ENCODE results near the gene LIN7C. TPM values are rescaled to one million over a fixed set of nuclear protein-coding genes. Genes with fewer than 3 reads are reported as not detected.

Gene LIN7C
- total and polyA plus RNA-seq, 2 of the 13 experiments (the other 11 are each of a cell fraction or from before 2014, with no cell fraction given) = 14.8 to 37.2 TPM

- no TSS peak for BruUV-seq (replicated peaks)
- WGBS (ENCODE audit: low lambda C conversion rate) = 32% methylated on average over 2 of the region's 2 CpGs
- in situ Hi-C loops (cut with HindIII; ENCODE audit: extremely low pct_ligation_motif_present, low pct_unique_long_range_greater_than_20kb) (no loop called here), intact Hi-C loops (cut with micrococcal nuclease; ENCODE audit: unreplicated experiment) (no loop called here)
- Histone ChIP-seq H3K9ac (ENCODE audit: insufficient read depth, low read depth, low read length) (no peak overlapping the region), H3K9me3 (ENCODE audit: low read length) (no peaks in the 10 kb centered on the region), H3K4me1 (ENCODE audit: insufficient read depth, low read length) (no peaks in the 10 kb centered on the region), H3K4me3 (replicated peaks in 1 of 3; ENCODE audit: insufficient read depth in 1 of 3, low read depth in 2 of 3, low read length in 3 of 3) (no peak overlapping the region), H3K36me3 (replicated peaks in 1 of 2; ENCODE audit: control insufficient read depth in 1 of 2, insufficient read depth in 2 of 2, low read length in 2 of 2) (no peaks in the 10 kb centered on the region), H4K20me1 (ENCODE audit: insufficient read depth, low read length) (no peaks in the 10 kb centered on the region), H3K27ac (ENCODE audit: extremely low read length, insufficient read depth, low read length) (no peak overlapping the region), H2AFZ (ENCODE audit: low read length) (no peak overlapping the region), H3K27me3 (ENCODE audit: control insufficient read depth in 1 of 2, insufficient read depth in 2 of 2, low read length in 2 of 2) (no peaks in the 10 kb centered on the region), H3K4me2 (ENCODE audit: low read depth, low read length) (no peak overlapping the region), H3K79me2 (ENCODE audit: insufficient read depth, low read length) (no peaks in the 10 kb centered on the region)
- FAIRE-seq (no peak), DNase-seq (ENCODE audit: low spot score) (no peak), ATAC-seq (no peak)
- CTCF ChIA-PET (ENCODE audit: low intra/inter-chr PET ratio, low total read pairs) = no interaction called here
- TF ChIP-seq FOXK2 (IDR thresholded peaks at IDR 0.05) = no peak
- no peak for TF ChIP-seq KDM5B (CRISPR knock-in tag; IDR thresholded peaks at IDR 0.05; ENCODE audit: borderline replicate concordance)
- no peak for TF ChIP-seq ZNF546 (CRISPR knock-in tag; conservative IDR thresholded peaks at IDR 0.05)
- TF ChIP-seq JUND (CRISPR knock-in tag; IDR thresholded peaks at IDR 0.05) = no peak
- no peak for TF ChIP-seq ZNF781 (CRISPR knock-in tag; IDR thresholded peaks at IDR 0.05; ENCODE audit: borderline replicate concordance, not compliant biosample characterization)
- no peak for TF ChIP-seq PRPF4 (IDR thresholded peaks at IDR 0.05; ENCODE audit: low read depth, low read length, poor library complexity, severe bottlenecking)
- no peak for TF ChIP-seq ERF (CRISPR knock-in tag; IDR thresholded peaks at IDR 0.05)
- no peak for TF ChIP-seq ZNF660 (CRISPR knock-in tag; IDR thresholded peaks at IDR 0.05; ENCODE audit: borderline replicate concordance, low read depth)
- TF ChIP-seq ZBTB34 (CRISPR knock-in tag; IDR thresholded peaks at IDR 0.05) = no peak
- TF ChIP-seq ZMAT5 (CRISPR knock-in tag; IDR thresholded peaks at IDR 0.05; ENCODE audit: borderline replicate concordance, low read depth) = no peak
- TF ChIP-seq BRD4 (CRISPR knock-in tag; IDR thresholded peaks at IDR 0.05) = no peak
- TF ChIP-seq FOSL2 (CRISPR knock-in tag; IDR thresholded peaks at IDR 0.05) = no peak
- POLR2A ChIA-PET = no interaction called here
Observed at GRCh38 chr11:27526535-27526934, 20.0 kb upstream of the LIN7C start.
